ENCODE measurements around the gene WDR74. TPM values are rescaled to one million over a fixed set of nuclear protein-coding genes. Genes with fewer than 3 reads are reported as not detected.

Gene WDR74
- total RNA-seq, 1 experiment from 2014 or later: 110 TPM

GRCh38 chr11:62841361-62842170, 2.2 kb upstream of the WDR74 start (continued):
- no peak; the same call in 1 of the 2 replicates for TF ChIP-seq FOXP1 (CRISPR knock-in tag; IDR thresholded peaks at IDR 0.05; ENCODE audit: borderline replicate concordance)
- peak; percentile 85; the same call in 1 of the 2 replicates for TF ChIP-seq E2F4 (CRISPR knock-in tag; IDR thresholded peaks at IDR 0.05; ENCODE audit: borderline replicate concordance, low read depth)
- peak; percentile 100 for TF ChIP-seq NFATC4 (CRISPR knock-in tag; IDR thresholded peaks at IDR 0.05)
- peak; percentile 85 for TF ChIP-seq GABPB1 (CRISPR knock-in tag; IDR thresholded peaks at IDR 0.05)
- peak; percentile 52; the same call in 1 of the 2 replicates for TF ChIP-seq USF2 (CRISPR knock-in tag; IDR thresholded peaks at IDR 0.05)
- TF ChIP-seq FOXP4 (CRISPR knock-in tag; IDR thresholded peaks at IDR 0.05): no peak; the same call in 1 of the 2 replicates
- no peak for TF ChIP-seq ZNF512 (CRISPR knock-in tag; IDR thresholded peaks at IDR 0.05; ENCODE audit: borderline replicate concordance)
- TF ChIP-seq JUN (CRISPR knock-in tag; IDR thresholded peaks at IDR 0.05): peak; percentile 95
- peak; percentile 93 for TF ChIP-seq NFE2L1 (CRISPR knock-in tag; IDR thresholded peaks at IDR 0.05)
- peak; percentile 99; the same call in 1 of the 2 replicates for TF ChIP-seq KAT7 (CRISPR knock-in tag; IDR thresholded peaks at IDR 0.05; ENCODE audit: borderline replicate concordance)
- TF ChIP-seq GRHL2 (CRISPR knock-in tag; IDR thresholded peaks at IDR 0.05; ENCODE audit: insufficient replicate concordance, severe bottlenecking): no peak
- TF ChIP-seq ATF2 (CRISPR knock-in tag; IDR thresholded peaks at IDR 0.05; ENCODE audit: borderline replicate concordance, low read depth): peak; percentile 62; the same call in 1 of the 2 replicates
- peak; percentile 97; the same call in 1 of the 2 replicates for TF ChIP-seq MLX (CRISPR knock-in tag; IDR thresholded peaks at IDR 0.05)
- TF ChIP-seq MAX (CRISPR knock-in tag; IDR thresholded peaks at IDR 0.05): peak; percentile 47; the same call in 1 of the 2 replicates
- TF ChIP-seq SMAD4 (CRISPR knock-in tag; IDR thresholded peaks at IDR 0.05): peak; percentile 85
- peak; percentile 87 for TF ChIP-seq ZBTB21 (CRISPR knock-in tag; IDR thresholded peaks at IDR 0.05; ENCODE audit: borderline replicate concordance)
- TF ChIP-seq IRF1 (CRISPR knock-in tag; IDR thresholded peaks at IDR 0.05): peak; percentile 92; the same call in 1 of the 2 replicates
- peak; percentile 96 for TF ChIP-seq ZNF232 (CRISPR knock-in tag; IDR thresholded peaks at IDR 0.05)
- TF ChIP-seq USF1 (CRISPR knock-in tag; IDR thresholded peaks at IDR 0.05): peak; percentile 79
- TF ChIP-seq OVOL2 (CRISPR knock-in tag; IDR thresholded peaks at IDR 0.05; ENCODE audit: borderline replicate concordance): peak; percentile 100
- TF ChIP-seq ATF3 (CRISPR knock-in tag; conservative IDR thresholded peaks at IDR 0.05): 0 out of 2 replicates have a peak, but pooled peaks have one; percentile 57
- TF ChIP-seq CTCF (IDR thresholded peaks at IDR 0.05): no peak
- TF ChIP-seq PRRX2 (CRISPR knock-in tag; IDR thresholded peaks at IDR 0.05): peak; percentile 100

All from WTC11 (cell line).